GM18498 (cell line): Measurements from ENCODE around the gene PRSS57.
"Not testable (repeated sequence)": the region's sequence is repeated elsewhere in the genome, so short reads cannot be mapped to it uniquely, and the experiment has no call there.

Experiments
- ATAC-seq: cut with Tn5 transposase; IDR thresholded peaks from one replicate; pipeline ENCODE4 v1.9.1; 2021; ENCODE audit warnings: mild to moderate bottlenecking, moderate library complexity; ENCODE audit not compliant: unreplicated experiment

Gene PRSS57

DNA sequence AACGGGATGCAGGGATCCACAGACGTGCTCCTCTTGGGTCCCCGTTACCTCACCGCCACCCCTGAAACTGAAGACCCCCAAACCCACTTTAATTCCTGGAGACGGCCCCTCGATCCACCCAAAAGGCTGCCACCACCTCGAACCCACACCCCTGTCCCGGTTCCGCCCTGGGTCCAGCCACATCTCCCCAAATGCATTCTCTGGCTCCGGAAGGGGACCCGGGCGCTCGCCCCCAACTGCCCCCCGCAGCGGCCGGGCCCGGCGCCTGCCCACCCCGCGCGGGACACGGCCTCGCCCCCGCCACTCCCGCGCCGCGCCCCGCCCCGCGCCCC lies 19.3 kb downstream of the PRSS57 start:
- no peak for ATAC-seq

DNA sequence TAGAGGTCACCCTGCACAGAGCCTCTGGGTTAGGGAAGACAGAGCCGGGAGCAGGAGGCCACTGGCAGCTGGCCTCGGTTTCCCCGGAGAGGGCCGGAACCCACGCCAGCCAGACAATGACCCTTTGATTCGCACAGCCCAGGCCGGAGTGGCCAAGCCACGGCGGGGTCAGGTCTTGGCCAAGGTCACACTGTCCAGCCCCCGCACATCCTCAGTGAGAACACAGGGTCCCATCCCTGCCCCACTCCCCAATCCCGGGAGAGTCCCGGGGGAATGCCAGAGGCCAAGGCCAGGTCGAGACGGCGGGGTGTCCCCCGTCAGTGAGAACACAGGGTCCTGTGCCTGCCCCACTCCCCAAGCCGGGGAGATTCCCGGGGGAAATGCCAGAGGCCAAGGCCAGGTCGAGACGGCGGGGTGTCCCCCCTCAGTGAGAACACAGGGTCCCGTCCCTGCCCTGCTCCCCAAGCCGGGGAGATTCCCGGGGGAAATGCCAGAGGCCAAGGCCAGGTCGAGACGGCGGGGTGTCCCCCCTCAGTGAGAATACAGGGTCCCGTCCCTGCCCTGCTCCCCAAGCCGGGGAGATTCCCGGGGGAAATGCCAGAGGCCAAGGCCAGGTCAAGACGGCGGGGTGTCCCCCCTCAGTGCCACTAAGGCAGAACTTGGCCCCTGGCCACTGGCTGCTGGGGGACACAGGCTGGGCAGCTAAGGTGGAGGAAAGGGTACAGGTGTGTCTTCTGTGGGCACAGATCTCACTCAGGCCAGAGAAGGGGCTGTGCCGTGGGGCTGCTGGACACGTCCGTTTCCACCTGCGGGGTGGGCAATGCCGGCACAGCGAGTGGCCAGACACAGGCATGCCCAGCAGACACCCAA lies 20.7 kb downstream of the PRSS57 start:
- no peak for ATAC-seq

DNA sequence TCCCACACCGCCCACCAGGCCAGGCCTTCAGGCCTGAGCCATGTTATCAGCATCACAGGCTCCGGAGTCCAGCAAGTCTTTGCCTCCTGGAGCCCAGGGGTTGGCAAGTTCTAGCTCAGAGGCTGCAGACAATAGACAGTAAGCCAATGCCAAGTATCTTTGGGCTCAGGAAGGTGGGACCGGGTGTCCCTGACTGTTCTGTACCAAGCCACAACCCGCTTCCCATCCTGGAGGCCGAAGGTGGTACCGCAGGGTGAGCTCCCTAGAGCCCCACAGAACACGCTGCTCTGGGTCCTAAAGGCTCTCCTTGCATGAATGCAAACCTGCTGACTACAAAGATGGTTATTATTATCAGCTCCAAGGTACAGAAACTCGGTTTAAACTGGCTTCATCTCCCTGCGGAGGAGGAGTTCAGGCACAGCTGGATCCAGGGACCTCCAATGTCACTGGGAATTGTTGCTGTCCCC lies 24.6 kb downstream of the PRSS57 start:
- no peak for ATAC-seq

DNA sequence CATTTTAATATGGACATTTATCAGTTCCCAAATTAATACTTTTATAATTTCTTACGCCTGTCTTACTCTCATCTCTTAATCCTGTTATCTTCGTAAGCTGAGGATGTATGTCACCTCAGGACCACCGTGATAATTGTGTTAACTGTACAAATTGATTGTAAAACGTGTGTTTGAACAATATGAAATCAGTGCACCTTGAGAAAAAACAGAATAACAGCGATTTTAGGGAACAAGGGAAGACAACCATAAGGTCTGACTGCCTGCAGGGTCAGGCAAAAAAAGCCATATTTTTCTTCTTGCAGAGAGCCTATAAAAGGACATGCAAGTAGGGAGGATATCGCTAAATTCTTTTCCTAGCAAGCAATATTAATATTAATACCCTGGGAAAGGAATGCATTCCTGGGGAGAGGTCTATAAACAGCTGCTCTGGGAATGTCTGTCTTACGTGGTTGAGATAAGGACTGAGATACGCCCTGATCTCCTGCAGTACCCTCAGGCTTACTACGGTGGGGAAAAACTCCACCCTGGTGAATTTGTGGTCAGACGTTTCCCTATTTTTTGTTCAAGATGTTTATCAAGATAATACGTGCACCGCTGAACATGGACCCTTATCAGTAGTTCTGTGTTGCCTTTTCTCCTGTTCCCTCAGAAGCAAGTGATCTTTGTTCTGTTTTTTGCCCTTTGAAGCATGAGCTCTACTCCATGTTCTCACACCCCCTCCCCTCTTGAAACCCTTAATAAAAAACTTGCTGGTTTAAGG lies 26.4 kb downstream of the PRSS57 start:
- ATAC-seq = not testable (repeated sequence)

GRCh38 chr19:666985-667573 lies 28.2 kb downstream of the PRSS57 start:
- not testable (repeated sequence) for ATAC-seq

GRCh38 chr19:664913-665443 lies 30.3 kb downstream of the PRSS57 start:
- ATAC-seq = no peak

DNA sequence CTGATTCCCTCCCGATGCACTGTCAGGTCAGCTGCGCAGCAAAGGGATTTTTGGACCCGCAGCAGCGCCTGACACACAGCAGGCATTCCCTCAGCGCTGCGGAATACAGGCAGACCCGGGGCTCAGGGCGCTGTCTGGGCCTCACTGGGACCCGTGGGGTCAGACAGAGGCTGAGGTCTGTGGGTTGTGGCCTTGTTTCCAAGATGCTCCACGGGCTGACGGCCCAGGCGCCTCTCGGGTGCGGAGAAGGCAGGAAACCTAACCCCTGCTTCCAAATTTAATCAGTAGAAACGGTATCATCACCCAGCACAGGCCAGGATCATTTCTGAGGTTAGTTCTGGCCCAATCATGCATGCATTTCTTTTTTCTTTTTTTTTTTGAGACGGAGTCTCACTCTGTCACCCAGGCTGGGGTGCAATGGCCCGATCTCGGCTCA lies 31.6 kb downstream of the PRSS57 start:
- no peak for ATAC-seq

- peak; percentile 65 for ATAC-seq
Measured at GRCh38 chr19:662962-663681, 32.1 kb downstream of the PRSS57 start, which contains the start of gene RNF126. TSS of gene RNF126 (minus strand) at chr19:663214. CDS start at chr19:663121, 93 bp downstream.

GRCh38 chr19:662207-662961 lies 32.9 kb downstream of the PRSS57 start:
- peak; percentile 24 for ATAC-seq

DNA sequence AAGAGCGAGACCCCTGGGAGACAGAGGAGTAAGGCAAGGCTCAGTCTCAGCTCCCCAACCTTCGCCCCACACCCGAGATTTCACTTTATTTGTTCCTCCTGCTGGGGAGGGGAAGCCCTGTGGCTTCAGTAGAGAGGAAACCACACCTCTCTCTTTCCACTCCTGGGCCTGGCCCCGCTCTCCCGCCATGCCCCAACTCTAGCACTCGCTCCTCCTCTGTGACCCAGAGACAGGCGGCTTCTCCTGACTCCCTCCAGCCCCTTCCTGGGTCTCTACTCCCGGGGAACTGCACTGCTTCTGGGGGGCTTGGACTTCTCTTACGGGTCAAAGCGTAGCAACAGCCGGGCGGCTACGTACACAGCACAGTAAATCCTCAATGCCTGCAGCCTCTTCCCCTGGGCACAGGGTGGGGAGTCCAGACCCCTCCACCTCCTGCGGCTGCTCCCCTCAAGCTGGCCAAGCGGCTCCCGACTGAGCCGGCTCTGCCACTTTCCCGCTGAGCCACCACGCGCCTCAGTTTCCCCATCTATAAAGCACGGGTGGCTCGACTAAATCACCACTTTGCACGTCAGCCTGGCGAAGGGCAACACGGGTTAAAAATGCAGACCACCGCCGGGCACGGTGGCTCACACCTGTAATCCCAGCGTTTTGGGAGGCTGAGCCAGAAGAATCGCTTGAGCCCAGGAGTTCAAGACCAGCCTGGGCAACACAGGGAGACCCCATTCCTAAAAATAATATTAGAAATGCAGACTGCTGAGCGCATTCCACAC lies 33.6 kb downstream of the PRSS57 start:
- peak; percentile 25 for ATAC-seq

GRCh38 chr19:660793-661426 lies 34.3 kb downstream of the PRSS57 start:
- ATAC-seq = peak; percentile 0

GRCh38 chr19:658916-659839 lies 36.1 kb downstream of the PRSS57 start:
- no peak for ATAC-seq

DNA sequence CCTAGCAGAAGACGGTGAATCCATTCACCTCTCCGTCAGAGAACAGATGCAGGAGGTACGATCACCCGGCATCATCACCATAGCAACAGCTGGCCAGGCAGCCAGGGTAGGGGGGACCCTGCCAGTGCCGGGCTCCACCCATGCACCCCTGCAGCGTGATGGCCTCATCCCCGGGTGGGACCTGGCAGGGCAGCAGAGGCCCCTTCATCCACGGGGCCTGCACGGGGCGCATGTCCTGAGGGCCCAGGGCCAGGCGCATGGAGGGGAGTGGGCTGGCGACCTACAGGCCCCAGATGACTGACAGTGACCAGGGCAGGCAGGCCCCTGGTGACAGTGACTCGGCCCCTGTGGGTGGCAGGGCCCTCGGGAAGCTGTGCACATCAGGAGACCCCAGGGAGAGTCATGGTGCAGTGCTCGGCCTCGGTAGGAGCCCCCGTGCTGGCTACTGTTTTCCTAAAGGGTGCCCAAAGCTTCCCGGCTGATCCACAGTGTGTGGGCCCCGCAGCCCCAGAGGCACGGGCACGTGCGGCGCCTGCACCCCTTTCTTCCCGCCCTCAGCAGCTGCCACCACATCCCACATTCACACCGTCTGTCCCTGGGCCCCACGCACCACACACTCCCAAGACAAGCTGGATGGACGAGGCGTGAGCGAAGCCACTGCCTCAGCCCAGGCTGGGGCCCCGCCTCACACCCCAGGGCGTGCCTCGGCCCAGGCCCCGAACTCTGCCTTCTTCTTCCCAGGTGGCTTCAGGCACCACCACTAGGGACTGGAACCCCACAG lies 37.0 kb downstream of the PRSS57 start:
- ATAC-seq = no peak

DNA sequence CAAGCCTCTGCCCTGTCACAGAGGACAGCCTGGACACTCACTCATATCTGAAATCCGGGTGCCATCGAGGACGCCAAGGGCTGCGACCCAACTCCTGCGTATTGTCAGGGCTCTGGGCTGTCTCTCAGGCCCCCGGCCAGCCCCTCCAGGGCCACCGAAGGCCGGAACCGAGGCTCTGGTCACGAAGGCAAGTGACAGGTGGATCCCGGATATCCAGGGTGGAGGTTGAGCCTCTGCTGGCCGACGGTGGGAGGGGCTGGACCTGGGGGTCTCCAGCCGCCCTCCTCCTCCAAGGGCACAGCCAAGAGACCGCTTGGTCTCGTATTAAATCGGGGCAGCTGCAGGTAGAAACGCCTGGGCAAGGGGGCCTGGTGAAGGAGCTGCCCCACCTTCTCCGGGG lies 37.6 kb downstream of the PRSS57 start:
- ATAC-seq = no peak

GRCh38 chr19:656751-657559 lies 38.3 kb downstream of the PRSS57 start:
- no peak for ATAC-seq

DNA sequence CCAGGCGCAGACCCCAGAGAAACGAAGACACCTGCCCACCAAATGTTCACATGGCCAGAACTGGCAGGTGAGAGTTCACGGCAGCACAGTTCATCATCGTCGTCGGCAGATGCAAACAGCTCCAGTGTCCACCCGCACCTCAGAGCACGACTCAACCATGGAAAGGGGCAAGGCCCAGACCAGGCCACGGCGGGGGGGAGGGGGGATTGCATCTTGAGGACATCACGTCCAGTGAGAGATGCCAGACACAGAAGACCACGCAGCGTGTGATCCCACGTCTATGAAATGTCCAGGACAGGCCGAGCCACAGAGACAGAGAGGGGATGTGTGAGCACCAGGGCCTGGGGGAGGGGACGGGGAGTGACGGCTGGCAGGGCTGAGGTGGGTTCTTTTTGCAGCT lies 39.6 kb downstream of the PRSS57 start:
- no peak for ATAC-seq
